Raji (cell line): Measurements from ENCODE around the gene CBR3.

Experiments used
- POLR2A ChIP-seq: IDR thresholded peaks from 2 replicates; pipeline ENCODE4 v1.6.1; 2011; ENCODE audit warnings: low read depth, low read length, control low read depth; ENCODE audit not compliant: insufficient read depth

Gene CBR3

DNA sequence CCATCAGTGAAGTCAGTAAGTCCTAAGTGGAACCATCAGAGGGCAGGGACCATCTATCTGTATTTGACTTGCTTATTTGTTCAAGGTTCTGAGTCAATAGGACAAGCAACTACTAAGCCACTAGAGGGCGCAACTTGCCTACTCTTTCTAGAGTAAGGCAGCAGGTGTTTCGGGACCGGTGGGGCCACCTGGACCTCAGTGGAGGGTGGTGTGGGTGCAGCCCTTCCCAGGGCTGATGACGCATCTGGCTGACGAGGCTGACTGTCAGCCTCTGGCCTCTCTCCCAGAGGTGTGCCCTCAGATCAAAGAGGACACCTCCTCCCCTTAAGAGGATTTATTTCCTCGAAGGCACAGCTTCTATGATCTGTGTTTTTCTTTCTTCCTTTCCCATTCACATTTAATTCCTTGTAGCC lies 6.6 kb downstream of the CBR3 start:
- TF ChIP-seq POLR2A = no peak

DNA sequence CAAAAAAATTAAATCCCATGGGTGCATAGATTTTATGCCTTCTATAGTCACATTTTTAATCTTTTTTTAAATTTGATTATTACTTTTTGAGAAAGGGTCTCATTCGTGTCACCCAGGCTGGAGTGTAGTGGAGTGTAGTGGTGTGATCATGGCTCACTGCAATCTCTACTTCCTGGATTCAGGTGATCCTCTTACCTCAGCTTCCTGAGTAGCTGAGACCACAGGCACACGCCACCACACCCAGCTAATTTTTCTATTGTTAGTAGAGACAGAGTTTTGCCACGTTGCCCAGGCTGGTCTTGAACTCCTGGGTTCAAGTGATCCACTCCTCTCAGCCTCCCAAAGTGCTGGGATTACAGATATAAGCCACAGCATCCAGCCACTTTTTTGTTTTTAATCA lies 10.4 kb downstream of the CBR3 start:
- TF ChIP-seq POLR2A = no peak

DNA sequence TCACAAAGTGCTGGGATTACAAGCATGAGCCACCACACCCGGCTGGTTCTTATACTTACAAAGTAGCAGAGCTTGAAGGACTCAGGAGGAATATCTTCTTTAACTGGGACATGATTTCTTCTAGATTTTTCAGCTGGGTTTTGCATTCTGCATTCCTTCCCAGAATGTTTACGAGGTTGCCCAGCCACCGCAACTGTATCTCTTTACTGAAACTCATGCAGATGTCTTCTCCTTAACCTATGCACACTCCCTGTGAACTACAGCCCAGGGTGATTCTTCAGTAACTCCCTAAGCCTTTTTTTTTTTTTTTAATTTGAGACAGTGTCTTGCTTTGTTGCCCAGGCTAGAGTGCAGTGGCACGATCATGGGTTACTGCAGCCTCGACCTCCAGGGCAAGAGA lies 13.0 kb downstream of the CBR3 start:
- no peak for TF ChIP-seq POLR2A

DNA sequence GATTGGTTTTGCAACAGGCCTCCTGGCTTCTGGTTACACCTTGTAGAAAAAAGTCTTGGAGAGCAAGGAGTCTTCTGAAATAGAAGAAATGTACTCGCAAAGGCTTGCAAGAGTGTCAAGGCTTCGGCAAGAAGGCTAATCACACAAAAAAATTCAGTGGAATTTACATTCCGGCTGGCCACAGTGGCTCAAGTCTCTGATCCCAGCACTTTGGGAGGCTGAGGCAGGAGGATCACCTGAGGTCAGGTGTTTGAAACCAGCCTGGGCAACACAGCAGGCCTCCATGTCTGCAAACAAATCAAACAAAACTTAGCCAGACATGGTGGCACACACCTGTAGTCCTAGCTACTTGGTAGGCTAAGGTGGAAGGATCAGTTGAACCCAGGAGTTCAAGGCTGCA lies 14.0 kb downstream of the CBR3 start:
- no peak for TF ChIP-seq POLR2A

DNA sequence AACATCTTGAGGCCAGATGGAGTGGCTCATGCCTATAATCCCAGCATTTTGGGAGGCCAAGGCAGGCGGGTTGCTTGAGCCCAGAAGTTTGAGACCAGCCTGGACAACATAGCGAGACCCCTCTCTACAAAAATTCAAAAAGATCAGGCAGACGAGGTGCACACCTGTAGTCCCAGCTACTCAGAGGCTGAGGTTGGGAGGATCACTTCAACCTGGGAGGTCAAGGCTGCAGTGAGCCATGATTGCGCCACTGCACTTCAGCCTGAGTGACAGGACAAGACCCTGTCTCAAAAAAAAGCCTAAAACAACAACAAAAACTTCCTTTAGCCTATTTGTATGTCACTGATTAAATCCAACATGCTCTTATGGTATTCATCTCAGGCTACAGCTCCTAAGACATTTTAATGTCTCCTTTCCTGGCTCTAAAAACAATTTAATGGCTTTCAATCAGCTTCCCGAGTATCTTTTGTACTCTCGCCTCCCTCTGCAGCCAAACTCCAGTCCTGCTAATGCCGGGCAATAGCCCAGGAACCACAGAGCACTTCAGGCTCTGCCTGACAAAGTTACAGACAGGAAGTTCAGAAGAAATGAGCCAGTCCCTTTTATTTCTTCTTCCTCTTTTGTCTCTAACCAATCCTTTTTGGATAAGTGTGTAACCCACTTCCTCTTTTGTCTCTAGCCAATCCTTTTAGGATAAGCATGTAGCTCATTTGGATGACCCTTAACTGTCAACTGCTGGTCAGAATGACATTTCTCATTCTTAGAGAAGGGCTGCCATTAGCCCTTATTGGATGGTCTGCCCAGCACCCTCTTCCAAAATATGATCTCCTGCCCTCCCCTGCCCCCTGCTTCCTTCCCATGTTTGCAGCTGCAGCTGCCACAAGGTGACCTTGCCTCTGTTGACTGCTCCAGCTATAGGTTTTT lies 15.2 kb downstream of the CBR3 start:
- peak; percentile 52 for TF ChIP-seq POLR2A

DNA sequence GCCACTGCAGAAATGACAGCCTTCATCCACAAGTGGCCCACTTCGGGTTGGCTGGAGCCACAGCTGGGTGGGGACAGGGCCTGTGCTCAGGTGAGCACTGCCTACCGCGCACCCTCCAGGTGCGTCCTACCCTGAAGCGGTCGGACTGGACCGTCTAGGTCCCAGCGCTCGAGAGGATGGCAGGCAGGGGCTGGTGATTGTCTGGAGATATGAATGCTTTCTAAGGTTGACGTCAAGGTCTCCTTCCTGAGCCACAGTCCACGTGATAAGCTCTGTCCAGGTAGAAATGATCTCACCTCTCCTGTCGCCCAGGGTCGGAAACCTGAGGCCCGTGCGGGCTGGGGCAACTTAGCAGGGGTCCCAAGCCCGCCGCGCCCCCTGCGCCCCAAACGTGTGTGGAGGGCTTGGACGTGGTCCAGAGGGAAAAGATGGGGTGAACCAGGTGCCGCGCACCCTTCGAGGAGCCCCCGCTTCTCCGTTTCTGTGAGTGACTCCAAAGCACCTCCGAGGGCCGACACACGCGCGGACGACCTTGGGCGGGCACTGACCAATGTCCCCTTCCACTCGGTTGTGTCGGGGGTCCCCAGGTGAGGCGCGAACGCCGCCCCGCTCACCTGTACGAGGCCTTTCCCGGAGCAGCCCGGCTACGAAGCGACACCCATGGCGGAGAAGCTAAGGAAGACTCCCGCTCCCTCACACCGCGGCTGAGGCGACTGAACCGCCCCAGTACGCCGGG lies 20.9 kb downstream of the CBR3 start:
- peak; percentile 16; the same call in 1 of the 2 replicates for TF ChIP-seq POLR2A

DNA sequence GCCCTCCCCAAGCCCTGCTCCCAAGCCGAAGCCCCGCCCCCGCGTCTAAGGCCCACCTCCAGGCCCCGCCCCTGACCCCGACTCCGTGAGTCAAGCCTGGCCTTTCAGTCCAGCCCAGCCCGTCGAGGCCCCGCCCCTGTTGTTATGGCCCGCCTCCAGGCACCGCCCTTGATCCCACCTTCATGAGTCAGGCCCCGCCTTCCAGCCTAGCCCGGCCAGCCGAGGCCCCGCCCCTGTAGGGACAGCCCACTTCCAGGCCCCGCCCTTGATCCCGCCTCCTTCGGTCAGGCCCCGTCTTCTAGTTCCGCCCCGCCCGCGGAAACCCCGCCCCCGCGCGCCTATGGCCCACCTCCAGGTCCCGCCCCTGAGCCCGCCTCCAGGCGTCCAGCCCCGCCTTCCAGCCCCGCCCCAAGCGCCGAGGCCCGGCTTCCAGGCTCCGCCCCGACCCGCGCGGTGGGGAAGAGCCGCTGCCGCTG lies 21.5 kb downstream of the CBR3 start:
- TF ChIP-seq POLR2A = no peak

DNA sequence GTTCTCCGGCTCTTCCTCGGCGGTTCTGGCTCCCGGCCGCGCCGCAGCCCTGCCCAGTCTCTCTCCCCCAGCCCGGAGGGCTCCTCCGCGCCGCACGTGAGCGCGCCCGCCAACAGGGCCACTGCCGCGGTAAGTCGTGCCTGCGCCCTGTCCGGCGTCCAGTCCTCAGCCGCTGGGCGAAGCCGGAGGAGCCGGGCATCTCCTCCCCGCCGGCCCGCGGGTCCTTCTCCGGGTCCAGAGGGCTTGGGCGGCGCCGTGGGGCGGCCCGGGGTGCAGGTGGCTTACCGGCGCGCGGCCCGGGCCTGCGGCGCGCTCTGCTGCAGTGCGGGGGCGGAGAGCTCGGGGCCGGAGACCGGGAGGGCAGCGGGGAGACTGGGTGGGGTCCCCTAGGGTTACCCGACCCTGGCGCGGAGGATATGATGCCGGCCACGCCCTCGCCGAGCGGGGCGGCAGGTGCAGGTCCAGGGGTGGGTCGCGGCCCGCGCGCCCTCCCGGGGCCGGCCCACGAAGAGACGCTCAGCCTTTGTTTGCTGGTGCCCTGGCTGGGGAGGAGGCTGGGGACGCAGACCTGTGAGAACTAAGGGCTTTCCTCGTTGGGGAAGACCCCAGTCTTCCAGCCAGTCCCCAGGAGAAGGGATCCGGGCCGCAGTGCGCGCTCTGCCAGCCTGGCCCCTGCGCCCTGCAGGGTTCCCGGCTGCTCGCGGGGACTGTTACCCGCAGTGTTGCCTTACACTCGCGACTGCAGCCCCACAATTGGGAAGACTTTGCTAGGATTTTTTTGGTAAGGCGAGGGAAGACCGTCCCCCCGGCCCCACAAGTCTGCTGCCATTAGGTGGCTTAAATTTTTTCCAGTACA lies 22.2 kb downstream of the CBR3 start, which contains the start of gene DOP1B:
Gene DOP1B (plus strand): TSS at position 10 of the 856 bp plus-strand sequence. CDS start 7,910 bp downstream, outside the sequence.
- peak; percentile 77 for TF ChIP-seq POLR2A

DNA sequence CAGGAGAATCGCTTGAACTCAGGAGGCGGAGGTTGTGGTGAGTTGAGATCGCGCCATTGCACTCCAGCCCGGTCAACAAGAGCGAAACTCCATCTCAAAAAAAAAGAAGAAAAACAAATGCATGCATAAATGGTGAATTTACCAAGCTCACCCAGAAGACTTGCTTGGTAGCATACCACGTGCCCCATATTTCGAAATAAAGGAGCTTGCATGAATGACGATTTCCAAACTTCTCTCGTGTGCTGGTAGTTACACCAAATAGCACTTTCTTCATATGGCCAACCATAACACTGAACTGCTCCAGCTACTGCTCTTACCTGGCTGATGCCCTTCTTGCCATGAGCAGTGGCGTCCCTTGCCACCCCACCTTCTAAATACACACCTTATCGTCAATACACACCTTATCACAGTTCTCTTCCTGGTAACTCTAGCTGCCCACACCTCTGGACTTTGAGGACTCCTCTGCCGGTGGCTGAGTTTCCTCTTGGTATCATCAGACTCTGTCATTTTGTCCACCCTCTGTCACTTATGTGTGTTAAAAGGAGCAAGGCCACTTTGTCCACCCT lies 24.6 kb downstream of the CBR3 start:
- TF ChIP-seq POLR2A = no peak

DNA sequence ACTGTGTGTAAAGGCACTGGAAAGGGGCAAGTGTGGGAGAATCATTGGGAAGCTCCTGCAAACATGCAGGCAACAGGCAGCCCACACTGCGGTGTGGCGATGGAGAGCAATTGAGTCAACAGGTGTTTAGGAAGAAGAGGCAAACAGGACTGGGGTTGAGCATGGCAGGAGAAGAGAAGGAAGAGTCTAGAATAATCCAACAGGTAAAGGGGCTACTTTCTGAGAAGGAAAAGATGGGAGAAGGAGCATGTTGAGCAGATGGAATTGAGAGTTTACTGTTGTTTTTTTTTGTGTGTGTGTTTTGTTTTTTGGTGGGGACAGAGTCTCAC lies 25.9 kb downstream of the CBR3 start:
- TF ChIP-seq POLR2A = no peak

DNA sequence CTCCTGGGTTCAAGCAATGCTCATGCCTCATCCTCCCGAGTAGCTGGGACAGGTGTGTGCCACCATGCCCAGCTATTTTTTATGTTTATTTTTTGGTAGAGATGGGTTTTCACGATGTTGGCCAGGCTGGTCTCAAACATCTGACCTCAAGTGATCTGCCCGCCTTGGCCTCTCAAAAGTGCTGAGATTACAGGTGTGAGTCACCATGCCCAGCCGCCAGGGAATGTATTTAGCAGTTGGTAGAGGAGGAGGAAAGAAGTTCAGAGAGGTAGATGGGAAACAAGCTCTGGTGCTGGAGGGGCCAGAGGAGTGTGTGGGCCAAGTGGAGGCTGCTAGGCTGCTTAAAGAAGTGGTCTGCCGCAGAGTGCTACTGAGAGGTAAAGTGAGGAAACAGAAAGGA lies 27.8 kb downstream of the CBR3 start:
- no peak for TF ChIP-seq POLR2A

DNA sequence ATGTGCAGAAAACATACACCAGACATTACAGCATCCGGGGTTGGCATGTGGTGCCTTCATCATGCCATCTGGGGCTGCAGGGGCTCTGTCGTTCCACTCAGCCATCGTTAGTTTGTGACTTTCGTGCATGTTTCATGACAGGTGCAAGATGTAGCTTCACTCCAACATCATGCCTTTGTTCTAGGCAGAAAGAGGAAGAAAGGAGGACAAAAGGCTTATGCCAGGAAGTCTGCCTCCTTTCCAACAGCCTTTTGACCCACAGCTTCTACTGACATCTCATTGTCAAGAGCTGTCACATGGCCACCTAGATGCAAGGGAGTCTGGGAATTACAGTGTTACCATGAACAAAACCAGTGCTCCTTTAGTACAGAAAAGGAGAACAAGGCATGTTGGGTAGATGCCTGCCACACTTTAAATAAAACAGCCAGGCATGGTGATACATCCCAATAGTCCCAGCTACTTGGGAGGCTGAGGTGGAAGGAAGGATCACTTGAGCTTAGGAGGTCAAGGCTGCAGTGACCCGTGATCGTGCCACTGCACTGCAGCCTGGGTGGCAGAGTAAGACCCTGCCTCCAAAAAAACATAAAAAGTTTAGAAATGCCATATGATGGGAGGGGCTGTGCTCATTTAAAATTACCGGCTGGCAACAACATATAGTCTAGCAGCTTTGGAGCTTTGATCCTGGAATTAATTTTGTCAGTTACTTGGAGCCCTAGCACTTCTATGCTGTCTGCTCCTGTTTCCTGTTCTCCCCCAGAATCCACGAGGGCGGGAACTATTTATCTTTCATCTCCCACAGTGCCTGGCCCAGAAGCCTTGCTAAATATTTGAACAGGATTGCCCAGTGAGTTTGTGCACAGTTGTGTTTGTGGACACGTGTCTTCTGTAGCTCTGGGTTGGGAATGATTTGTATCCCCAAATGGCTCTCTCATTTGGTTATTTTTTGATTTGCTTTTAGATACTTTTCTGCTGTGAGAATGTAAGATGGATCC lies 29.2 kb downstream of the CBR3 start:
- TF ChIP-seq POLR2A = no peak

DNA sequence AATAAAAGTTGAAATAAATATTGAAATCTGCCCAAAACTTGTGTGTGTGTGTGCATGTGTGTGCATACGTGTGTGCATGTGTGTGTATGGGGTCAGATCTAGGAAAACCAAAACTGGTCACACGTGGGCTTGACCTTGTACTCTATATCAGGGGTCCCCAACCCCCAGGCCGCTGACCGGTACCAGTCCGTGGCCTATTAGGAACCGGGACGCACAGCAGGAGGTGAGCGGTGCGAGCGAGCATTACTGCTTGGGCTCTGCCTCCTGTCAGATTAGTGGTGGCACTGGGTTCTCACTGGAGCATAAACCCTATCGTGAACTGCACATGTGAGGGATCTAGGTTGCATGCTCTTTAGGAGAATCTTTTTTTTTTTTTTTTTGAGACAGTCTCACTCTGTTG lies 30.5 kb downstream of the CBR3 start:
- TF ChIP-seq POLR2A = no peak

DNA sequence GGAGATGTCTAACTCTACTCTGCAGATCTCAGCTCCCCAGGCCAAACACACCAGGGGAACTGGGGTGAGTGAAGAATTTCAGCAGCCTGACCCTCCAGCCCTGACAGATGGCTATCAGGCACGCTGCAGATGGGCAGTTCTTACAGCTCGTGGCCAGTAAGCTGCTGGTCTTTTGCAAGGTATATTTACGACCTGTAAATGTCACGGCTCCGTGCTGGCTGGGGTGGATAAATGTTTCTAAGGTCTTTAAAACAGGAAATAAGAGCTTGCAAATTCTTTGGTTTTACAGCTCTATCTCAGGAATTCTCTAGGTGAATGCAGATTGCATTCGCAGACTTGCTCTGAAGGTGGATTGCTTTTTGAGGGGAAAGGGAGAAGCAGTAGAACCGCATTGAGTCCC lies 31.8 kb downstream of the CBR3 start:
- TF ChIP-seq POLR2A = no peak
